Measurements from ENCODE around the gene PTP4A1. TPM values are rescaled to one million over a fixed set of nuclear protein-coding genes. Genes with fewer than 3 reads are reported as not detected.

PTP4A1 gene
- total RNA-seq, 1 donor from 2014 or later = 71.9 TPM

- Mint-ChIP-seq H3K27me3 (peaks cover 19% of the 10 kb centered on the region), H3K9me3 (peaks cover 5% of the 10 kb centered on the region), H3K4me3 (no peak overlapping the region), H3K4me1 (peaks cover 4% of the 10 kb centered on the region), H3K36me3 (ENCODE audit: low read depth) (no peaks in the 10 kb centered on the region), H3K27ac (no peak overlapping the region)
- intact Hi-C loops (cut with micrococcal nuclease) = no loop called here
- no peak for DNase-seq
Measured at GRCh38 chr6:63538550-63538949, 33.7 kb upstream of the PTP4A1 start.

GRCh38 chr6:63543001-63543400, 29.3 kb upstream of the PTP4A1 start:
- Mint-ChIP-seq H3K4me1 (peaks cover 4% of the 10 kb centered on the region), H3K9me3 (peaks cover 5% of the 10 kb centered on the region), H3K27me3 (peaks cover 30% of the 10 kb centered on the region), H3K27ac (no peak overlapping the region), H3K4me3 (no peak overlapping the region), H3K36me3 (ENCODE audit: low read depth) (no peaks in the 10 kb centered on the region)
- DNase-seq = no peak
- intact Hi-C loops (cut with micrococcal nuclease) = no loop called here

GRCh38 chr6:63543982-63544381, 28.3 kb upstream of the PTP4A1 start:
- peaks cover 5% of the 10 kb centered on the region for H3K9me3 Mint-ChIP-seq
- H3K4me1 Mint-ChIP-seq = peaks cover 4% of the 10 kb centered on the region
- intact Hi-C loops (cut with micrococcal nuclease) = no loop called here

GRCh38 chr6:63546236-63546635, 26.0 kb upstream of the PTP4A1 start:
- no peak overlapping the region for H3K4me3 Mint-ChIP-seq
- H3K27ac Mint-ChIP-seq = no peak overlapping the region
- H3K4me1 Mint-ChIP-seq = peaks cover 4% of the 10 kb centered on the region
- H3K36me3 Mint-ChIP-seq (ENCODE audit: low read depth) = no peaks in the 10 kb centered on the region
- peaks cover 29% of the 10 kb centered on the region for H3K27me3 Mint-ChIP-seq
- intact Hi-C loops (cut with micrococcal nuclease) = no loop called here
- DNase-seq = no peak
- peaks cover 5% of the 10 kb centered on the region for H3K9me3 Mint-ChIP-seq

More at GRCh38 chr6:63543982-63544381, 28.3 kb upstream of the PTP4A1 start:
- Mint-ChIP-seq H3K27ac (no peak overlapping the region), H3K27me3 (peaks cover 32% of the 10 kb centered on the region), H3K36me3 (ENCODE audit: low read depth) (no peaks in the 10 kb centered on the region), H3K4me3 (no peak overlapping the region)
- DNase-seq = no peak

GRCh38 chr6:63546697-63547096, 25.6 kb upstream of the PTP4A1 start:
- Mint-ChIP-seq H3K4me1 (peaks cover 4% of the 10 kb centered on the region), H3K4me3 (no peak overlapping the region), H3K27me3 (peaks cover 26% of the 10 kb centered on the region), H3K27ac (no peak overlapping the region), H3K9me3 (peaks cover 5% of the 10 kb centered on the region), H3K36me3 (ENCODE audit: low read depth) (no peaks in the 10 kb centered on the region)
- intact Hi-C loops (cut with micrococcal nuclease) = no loop called here
- no peak for DNase-seq

GRCh38 chr6:63549076-63549475, 23.2 kb upstream of the PTP4A1 start:
- DNase-seq = no peak
- no peaks in the 10 kb centered on the region for H3K36me3 Mint-ChIP-seq (ENCODE audit: low read depth)
- intact Hi-C loops (cut with micrococcal nuclease) = no loop called here
- H3K27ac Mint-ChIP-seq = no peak overlapping the region
- H3K9me3 Mint-ChIP-seq = no peaks in the 10 kb centered on the region
- peaks cover 13% of the 10 kb centered on the region for H3K27me3 Mint-ChIP-seq
- H3K4me1 Mint-ChIP-seq = no peaks in the 10 kb centered on the region
- no peak overlapping the region for H3K4me3 Mint-ChIP-seq

GRCh38 chr6:63553208-63553607, 19.1 kb upstream of the PTP4A1 start:
- intact Hi-C loops (cut with micrococcal nuclease) = no loop called here
- H3K27ac Mint-ChIP-seq = no peak overlapping the region
- no peaks in the 10 kb centered on the region for H3K4me1 Mint-ChIP-seq
- H3K36me3 Mint-ChIP-seq (ENCODE audit: low read depth) = no peaks in the 10 kb centered on the region
- peaks cover 7% of the 10 kb centered on the region for H3K27me3 Mint-ChIP-seq
- H3K9me3 Mint-ChIP-seq = no peaks in the 10 kb centered on the region
- H3K4me3 Mint-ChIP-seq = no peak overlapping the region
- no peak for DNase-seq

- no peaks in the 10 kb centered on the region for H3K4me1 Mint-ChIP-seq
Measured at GRCh38 chr6:63553900-63554299, 18.4 kb upstream of the PTP4A1 start.

GRCh38 chr6:63554782-63555181, 17.5 kb upstream of the PTP4A1 start:
- H3K27me3 Mint-ChIP-seq = peaks cover 9% of the 10 kb centered on the region
- no peak overlapping the region for H3K4me3 Mint-ChIP-seq
- no peak overlapping the region for H3K27ac Mint-ChIP-seq
- H3K9me3 Mint-ChIP-seq = no peaks in the 10 kb centered on the region
- H3K4me1 Mint-ChIP-seq = no peaks in the 10 kb centered on the region
- intact Hi-C loops (cut with micrococcal nuclease) = no loop called here
- no peak for DNase-seq
- no peaks in the 10 kb centered on the region for H3K36me3 Mint-ChIP-seq (ENCODE audit: low read depth)

More at GRCh38 chr6:63553900-63554299, 18.4 kb upstream of the PTP4A1 start:
- no peaks in the 10 kb centered on the region for H3K9me3 Mint-ChIP-seq
- peaks cover 9% of the 10 kb centered on the region for H3K27me3 Mint-ChIP-seq
- intact Hi-C loops (cut with micrococcal nuclease) = no loop called here
- no peaks in the 10 kb centered on the region for H3K36me3 Mint-ChIP-seq (ENCODE audit: low read depth)
- H3K27ac Mint-ChIP-seq = no peak overlapping the region
- DNase-seq = no peak
- no peak overlapping the region for H3K4me3 Mint-ChIP-seq

- Mint-ChIP-seq H3K27ac (no peak overlapping the region), H3K9me3 (no peaks in the 10 kb centered on the region), H3K4me1 (no peaks in the 10 kb centered on the region), H3K27me3 (peaks cover 9% of the 10 kb centered on the region), H3K36me3 (ENCODE audit: low read depth) (no peaks in the 10 kb centered on the region), H3K4me3 (no peak overlapping the region)
- intact Hi-C loops (cut with micrococcal nuclease) = no loop called here
- DNase-seq = no peak
Measured at GRCh38 chr6:63556369-63556768, 15.9 kb upstream of the PTP4A1 start.

GRCh38 chr6:63558278-63558677, 14.0 kb upstream of the PTP4A1 start:
- no peak for DNase-seq
- H3K4me3 Mint-ChIP-seq = no peak overlapping the region
- H3K27ac Mint-ChIP-seq = no peak overlapping the region
- peaks cover 5% of the 10 kb centered on the region for H3K4me1 Mint-ChIP-seq
- peaks cover 9% of the 10 kb centered on the region for H3K27me3 Mint-ChIP-seq
- no peaks in the 10 kb centered on the region for H3K36me3 Mint-ChIP-seq (ENCODE audit: low read depth)
- H3K9me3 Mint-ChIP-seq = no peaks in the 10 kb centered on the region
- intact Hi-C loops (cut with micrococcal nuclease) = no loop called here

- H3K4me1 Mint-ChIP-seq = peaks cover 8% of the 10 kb centered on the region
- no peak overlapping the region for H3K4me3 Mint-ChIP-seq
- no peak overlapping the region for H3K27ac Mint-ChIP-seq
- intact Hi-C loops (cut with micrococcal nuclease) = no loop called here
- H3K27me3 Mint-ChIP-seq = peaks cover 11% of the 10 kb centered on the region
- DNase-seq = no peak
- H3K36me3 Mint-ChIP-seq (ENCODE audit: low read depth) = no peaks in the 10 kb centered on the region
- H3K9me3 Mint-ChIP-seq = no peaks in the 10 kb centered on the region
Measured at GRCh38 chr6:63560801-63561287, 11.4 kb upstream of the PTP4A1 start.

- H3K4me1 Mint-ChIP-seq = peaks cover 8% of the 10 kb centered on the region
- H3K4me3 Mint-ChIP-seq = no peak overlapping the region
- H3K36me3 Mint-ChIP-seq (ENCODE audit: low read depth) = no peaks in the 10 kb centered on the region
- H3K27ac Mint-ChIP-seq = no peak overlapping the region
- H3K9me3 Mint-ChIP-seq = no peaks in the 10 kb centered on the region
- no peak for DNase-seq
- intact Hi-C loops (cut with micrococcal nuclease) = no loop called here
- peaks cover 9% of the 10 kb centered on the region for H3K27me3 Mint-ChIP-seq
Measured at GRCh38 chr6:63561288-63561687, 11.0 kb upstream of the PTP4A1 start.

GRCh38 chr6:63563235-63563634, 9.0 kb upstream of the PTP4A1 start:
- Mint-ChIP-seq H3K9me3 (no peaks in the 10 kb centered on the region), H3K27me3 (peaks cover 10% of the 10 kb centered on the region), H3K27ac (no peak overlapping the region), H3K4me1 (peaks cover 8% of the 10 kb centered on the region), H3K4me3 (no peak overlapping the region), H3K36me3 (ENCODE audit: low read depth) (no peaks in the 10 kb centered on the region)
- DNase-seq = no peak
- intact Hi-C loops (cut with micrococcal nuclease) = no loop called here

GRCh38 chr6:63565058-63565726, 7.1 kb upstream of the PTP4A1 start:
- Mint-ChIP-seq H3K27ac (no peak overlapping the region), H3K27me3 (peaks cover 8% of the 10 kb centered on the region), H3K9me3 (no peaks in the 10 kb centered on the region), H3K4me3 (no peak overlapping the region), H3K36me3 (ENCODE audit: low read depth) (no peaks in the 10 kb centered on the region), H3K4me1 (peaks cover 8% of the 10 kb centered on the region)
- intact Hi-C loops (cut with micrococcal nuclease) = no loop called here
- no peak for DNase-seq
